ENCODE measurements around the gene TNPO1. TPM values are rescaled to one million over a fixed set of nuclear protein-coding genes. Genes with fewer than 3 reads are reported as not detected.

Gene TNPO1
- total RNA-seq, 1 donor: 256 TPM

DNA sequence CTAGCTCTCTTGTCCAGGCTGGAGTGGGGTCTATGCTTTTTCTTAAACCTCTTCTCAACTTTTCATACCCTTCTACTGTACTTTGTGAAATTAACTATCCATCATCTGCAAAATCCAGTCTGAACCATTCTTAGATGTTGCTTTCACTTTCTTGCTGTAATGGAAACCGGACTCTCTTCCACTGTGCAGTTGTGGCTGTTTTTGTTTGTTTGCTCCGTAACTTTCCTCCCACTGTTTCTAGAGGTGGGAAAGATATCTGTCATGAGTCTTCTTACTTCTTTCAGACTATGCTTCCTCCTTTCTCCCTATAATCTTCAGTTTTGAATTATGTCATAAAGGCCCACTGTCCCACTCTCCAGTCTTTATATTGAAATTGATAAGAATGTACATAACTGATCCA, 6.5 kb downstream of the TNPO1 start:
- peaks cover 10% of the 10 kb centered on the region for H3K36me3 ChIP-seq (ENCODE audit: insufficient read depth, low read length)
- no peaks in the 10 kb centered on the region for H3K27me3 ChIP-seq (ENCODE audit: insufficient read depth, low read length)
- peaks cover 22% of the 10 kb centered on the region for H3K4me1 ChIP-seq (ENCODE audit: insufficient read depth, low read length)
- H3K9me3 ChIP-seq (ENCODE audit: low read depth, low read length): no peaks in the 10 kb centered on the region
- H3K27ac ChIP-seq (ENCODE audit: low read depth, low read length): no peak overlapping the region
- DNase-seq (ENCODE audit: insufficient read length, low spot score, missing footprints): no peak
- H3K79me2 ChIP-seq (ENCODE audit: insufficient read depth, low read length): peaks cover 100% of the 10 kb centered on the region
- peaks cover 40% of the 10 kb centered on the region for H4K20me1 ChIP-seq (ENCODE audit: insufficient read depth, low read length)
- no peak overlapping the region for H2AFZ ChIP-seq (ENCODE audit: low read length)
- peak overlapping the region; percentile 10 for H3K4me2 ChIP-seq (ENCODE audit: insufficient read depth, low read length)
- no peak for TF ChIP-seq CTCF (IDR thresholded peaks at IDR 0.05; ENCODE audit: extremely low read depth, low read depth, low read length)
- no peak overlapping the region for H3K4me3 ChIP-seq (ENCODE audit: insufficient read depth, low read length)

- no peaks in the 10 kb centered on the region for H3K4me1 ChIP-seq (ENCODE audit: insufficient read depth, low read length)
- no peak for TF ChIP-seq CTCF (IDR thresholded peaks at IDR 0.05; ENCODE audit: extremely low read depth, low read depth, low read length)
- no peaks in the 10 kb centered on the region for H3K27me3 ChIP-seq (ENCODE audit: insufficient read depth, low read length)
- no peak overlapping the region for H3K27ac ChIP-seq (ENCODE audit: low read depth, low read length)
- H3K36me3 ChIP-seq (ENCODE audit: insufficient read depth, low read length): peaks cover 6% of the 10 kb centered on the region
- peaks cover 98% of the 10 kb centered on the region for H3K79me2 ChIP-seq (ENCODE audit: insufficient read depth, low read length)
- H4K20me1 ChIP-seq (ENCODE audit: insufficient read depth, low read length): peaks cover 49% of the 10 kb centered on the region
- no peak overlapping the region for H3K4me3 ChIP-seq (ENCODE audit: insufficient read depth, low read length)
- H3K9me3 ChIP-seq (ENCODE audit: low read depth, low read length): no peaks in the 10 kb centered on the region
- no peak overlapping the region for H3K4me2 ChIP-seq (ENCODE audit: insufficient read depth, low read length)
- H2AFZ ChIP-seq (ENCODE audit: low read length): no peak overlapping the region
- no peak for DNase-seq (ENCODE audit: insufficient read length, low spot score, missing footprints)
Measured at GRCh38 chr5:72829707-72830106, 13.2 kb downstream of the TNPO1 start.

- peaks cover 50% of the 10 kb centered on the region for H4K20me1 ChIP-seq (ENCODE audit: insufficient read depth, low read length)
- H3K4me3 ChIP-seq (ENCODE audit: insufficient read depth, low read length): no peak overlapping the region
- peaks cover 6% of the 10 kb centered on the region for H3K36me3 ChIP-seq (ENCODE audit: insufficient read depth, low read length)
- no peak for DNase-seq (ENCODE audit: insufficient read length, low spot score, missing footprints)
- no peak overlapping the region for H3K4me2 ChIP-seq (ENCODE audit: insufficient read depth, low read length)
- no peak overlapping the region for H3K27ac ChIP-seq (ENCODE audit: low read depth, low read length)
- peaks cover 98% of the 10 kb centered on the region for H3K79me2 ChIP-seq (ENCODE audit: insufficient read depth, low read length)
- no peaks in the 10 kb centered on the region for H3K27me3 ChIP-seq (ENCODE audit: insufficient read depth, low read length)
- H3K9me3 ChIP-seq (ENCODE audit: low read depth, low read length): no peaks in the 10 kb centered on the region
- no peaks in the 10 kb centered on the region for H3K4me1 ChIP-seq (ENCODE audit: insufficient read depth, low read length)
- H2AFZ ChIP-seq (ENCODE audit: low read length): no peak overlapping the region
- no peak for TF ChIP-seq CTCF (IDR thresholded peaks at IDR 0.05; ENCODE audit: extremely low read depth, low read depth, low read length)
Measured at GRCh38 chr5:72830362-72830761, 13.9 kb downstream of the TNPO1 start.

GRCh38 chr5:72831685-72832084, 15.2 kb downstream of the TNPO1 start:
- no peak for DNase-seq (ENCODE audit: insufficient read length, low spot score, missing footprints)
- Histone ChIP-seq H3K27ac (ENCODE audit: low read depth, low read length) (no peak overlapping the region), H3K4me1 (ENCODE audit: insufficient read depth, low read length) (peaks cover 2% of the 10 kb centered on the region), H4K20me1 (ENCODE audit: insufficient read depth, low read length) (peaks cover 51% of the 10 kb centered on the region), H3K4me3 (ENCODE audit: insufficient read depth, low read length) (no peak overlapping the region), H3K4me2 (ENCODE audit: insufficient read depth, low read length) (no peak overlapping the region), H2AFZ (ENCODE audit: low read length) (no peak overlapping the region), H3K27me3 (ENCODE audit: insufficient read depth, low read length) (no peaks in the 10 kb centered on the region), H3K79me2 (ENCODE audit: insufficient read depth, low read length) (peaks cover 98% of the 10 kb centered on the region), H3K36me3 (ENCODE audit: insufficient read depth, low read length) (no peaks in the 10 kb centered on the region), H3K9me3 (ENCODE audit: low read depth, low read length) (no peaks in the 10 kb centered on the region)
- TF ChIP-seq CTCF (IDR thresholded peaks at IDR 0.05; ENCODE audit: extremely low read depth, low read depth, low read length): no peak
